Large intestine (tissue), 3 donors: ENCODE measurements around the gene CRTC1. TPM values are rescaled to one million over a fixed set of nuclear protein-coding genes. Genes with fewer than 3 reads are reported as not detected.
"Not testable (repeated sequence)": the region's sequence is repeated elsewhere in the genome, so short reads cannot be mapped to it uniquely, and the experiment has no call there.

Experiments used
- DNase-seq, 2 donors: peaks; one replicate each; pipeline versions ENCODE4 v3.0.0 to v3.0.0-alpha.2; 2013
- H3K27ac ChIP-seq: one replicate; pipeline ENCODE4 v1.5.1; 2013; ENCODE audit warnings: low read length
- H3K27me3 ChIP-seq: 2 replicates; pipeline ENCODE4 v1.6.1; 2013; ENCODE audit warnings: low read length; ENCODE audit not compliant: control insufficient read depth, insufficient read depth
- H3K36me3 ChIP-seq: 2 replicates; pipeline ENCODE4 v1.6.1; 2013; ENCODE audit warnings: low read length; ENCODE audit not compliant: control insufficient read depth, insufficient read depth
- H3K4me1 ChIP-seq: one replicate; pipeline ENCODE4 v1.6.1; 2013; ENCODE audit warnings: low read length; ENCODE audit not compliant: control insufficient read depth, insufficient read depth
- H3K4me3 ChIP-seq: one replicate; pipeline ENCODE4 v1.5.1; 2013; ENCODE audit warnings: low read length
- H3K9me3 ChIP-seq: one replicate; pipeline ENCODE4 v1.6.1; 2013; ENCODE audit warnings: mild to moderate bottlenecking, low read depth, low read length, moderate library complexity; ENCODE audit not compliant: control insufficient read depth
- WGBS: methylation state at CpG from one replicate; pipeline ENCODE4 v1.1.5; 2013; ENCODE audit warnings: low lambda C conversion rate; ENCODE audit not compliant: insufficient coverage; 5-methylcytosine and 5-hydroxymethylcytosine counted together
- polyA plus RNA-seq: library from polyadenylated mRNA; unstranded; fragments of 120-200 nt; gene quantifications from one replicate; pipeline ENCODE4 v1.2.1, GENCODE V29; 2013

CRTC1 gene
- polyA plus RNA-seq, 1 donor, result 21.5 TPM

GRCh38 chr19:18804139-18804601, 120.7 kb downstream of the CRTC1 start:
- WGBS, result no CpG with 5 or more reads among the region's 15 CpGs
- Histone ChIP-seq H3K27me3 (no peaks in the 10 kb centered on the region), H3K27ac (no peak overlapping the region), H3K36me3 (no peaks in the 10 kb centered on the region), H3K9me3 (no peaks in the 10 kb centered on the region), H3K4me3 (no peak overlapping the region), H3K4me1 (peaks cover 3% of the 10 kb centered on the region)
- no peak for DNase-seq

- Histone ChIP-seq H3K27me3 (no peaks in the 10 kb centered on the region), H3K27ac (no peak overlapping the region), H3K4me3 (no peak overlapping the region), H3K9me3 (no peaks in the 10 kb centered on the region), H3K36me3 (no peaks in the 10 kb centered on the region), H3K4me1 (no peaks in the 10 kb centered on the region)
- DNase-seq, result no peak
- WGBS, result no CpG with 5 or more reads among the region's 8 CpGs
These were observed 121.2 kb downstream of the CRTC1 start for GRCh38 chr19:18804643-18805042.

GRCh38 chr19:18807861-18808331, 124.4 kb downstream of the CRTC1 start:
- no peak overlapping the region for H3K4me3 ChIP-seq
- no peak for DNase-seq
- no peaks in the 10 kb centered on the region for H3K4me1 ChIP-seq
- H3K27me3 ChIP-seq, result no peaks in the 10 kb centered on the region
- no peak overlapping the region for H3K27ac ChIP-seq
- no peaks in the 10 kb centered on the region for H3K9me3 ChIP-seq
- no peaks in the 10 kb centered on the region for H3K36me3 ChIP-seq
- WGBS, result no CpG with 5 or more reads among the region's 19 CpGs

DNA sequence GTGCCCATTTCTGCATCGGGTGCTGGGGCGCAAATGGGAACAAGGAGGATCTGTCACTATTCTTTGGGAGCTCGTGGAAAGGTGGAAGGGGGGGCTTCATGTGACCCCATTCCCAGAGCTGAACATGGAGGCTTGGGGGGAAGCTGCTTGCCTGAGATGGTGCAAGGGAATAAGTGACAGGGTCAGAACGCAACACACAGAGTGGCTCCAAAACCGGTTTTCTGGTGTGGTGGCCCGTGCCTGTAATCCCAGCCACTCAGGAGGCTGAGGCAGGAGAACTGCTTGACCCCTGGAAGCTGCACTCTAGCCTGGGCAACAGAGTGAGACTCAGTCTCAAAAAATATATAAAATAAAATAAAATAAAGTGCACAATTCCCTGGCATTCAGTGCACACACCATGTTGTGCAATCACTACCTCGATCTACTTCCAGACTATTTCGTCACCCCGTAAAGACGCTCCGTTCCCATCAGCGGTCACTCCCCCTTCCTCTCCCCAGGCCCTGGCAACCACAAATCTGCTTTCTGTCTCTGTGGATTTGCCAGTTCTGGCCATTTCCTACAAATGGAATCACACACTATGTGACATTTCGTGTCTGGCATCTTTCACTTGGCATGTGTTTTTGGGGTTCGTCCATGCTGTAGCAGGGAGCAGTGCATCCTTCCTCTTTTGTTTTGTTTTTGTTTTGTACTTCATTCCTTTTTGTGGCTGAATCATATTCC, 125.8 kb downstream of the CRTC1 start:
- Histone ChIP-seq H3K27me3 (no peaks in the 10 kb centered on the region), H3K4me3 (no peak overlapping the region), H3K36me3 (no peaks in the 10 kb centered on the region), H3K27ac (no peak overlapping the region), H3K9me3 (no peaks in the 10 kb centered on the region), H3K4me1 (no peaks in the 10 kb centered on the region)
- DNase-seq, result no peak
- whole genome bisulfite sequencing, result no CpG with 5 or more reads among the region's 14 CpGs

DNA sequence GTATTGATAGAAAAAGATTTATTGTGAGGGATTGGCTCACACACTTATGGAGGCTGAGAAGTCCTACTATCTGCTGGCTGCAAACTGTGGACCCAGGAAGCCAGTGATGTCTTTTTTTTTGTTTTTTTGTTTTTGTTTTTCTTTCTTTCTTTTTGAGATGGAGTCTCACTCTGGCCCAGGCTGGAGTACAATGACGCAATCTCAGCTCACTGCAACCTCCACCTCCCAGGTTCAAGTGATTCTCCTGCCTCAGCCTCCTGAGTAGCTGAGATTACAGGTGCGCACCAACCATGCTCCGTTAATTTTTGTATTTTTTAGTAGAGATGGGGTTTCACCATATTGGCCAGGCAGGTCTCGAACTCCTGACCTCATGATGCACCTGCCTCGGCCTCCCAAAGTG, 128.2 kb downstream of the CRTC1 start:
- H3K4me3 ChIP-seq, H3K9me3 ChIP-seq, DNase-seq, H3K4me1 ChIP-seq, H3K27ac ChIP-seq, H3K36me3 ChIP-seq, H3K27me3 ChIP-seq: not testable (repeated sequence)
- no CpG with 5 or more reads among the region's 5 CpGs for WGBS

DNA sequence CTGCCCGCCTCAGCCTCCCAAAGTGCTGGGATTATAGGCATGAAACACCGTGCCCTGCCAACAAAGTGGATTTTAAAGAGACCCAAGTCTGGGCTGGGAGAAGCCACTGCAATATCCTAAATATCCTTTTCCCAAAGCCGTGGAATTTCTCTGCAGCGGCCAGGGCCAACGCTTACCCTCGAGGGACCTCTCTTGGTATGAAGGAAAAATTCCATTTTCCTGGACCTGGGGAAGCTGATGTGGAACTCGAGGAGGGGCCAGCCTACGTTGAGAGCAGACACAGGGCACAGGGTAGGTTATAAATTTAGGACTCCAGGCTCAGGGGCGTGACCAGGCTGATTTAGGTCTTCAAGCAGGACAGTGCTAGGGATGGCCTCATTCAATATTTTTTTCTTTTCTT, 130.6 kb downstream of the CRTC1 start:
- DNase-seq, result no peak
- WGBS, result no CpG with 5 or more reads among the region's 9 CpGs
- Histone ChIP-seq H3K36me3 (no peaks in the 10 kb centered on the region), H3K9me3 (no peaks in the 10 kb centered on the region), H3K27ac (no peak overlapping the region), H3K4me3 (no peak overlapping the region), H3K27me3 (no peaks in the 10 kb centered on the region), H3K4me1 (no peaks in the 10 kb centered on the region)

GRCh38 chr19:18815673-18816072, 132.2 kb downstream of the CRTC1 start:
- Histone ChIP-seq H3K4me3 (no peak overlapping the region), H3K36me3 (no peaks in the 10 kb centered on the region), H3K27ac (no peak overlapping the region), H3K27me3 (no peaks in the 10 kb centered on the region), H3K9me3 (no peaks in the 10 kb centered on the region), H3K4me1 (no peaks in the 10 kb centered on the region)
- DNase-seq, result no peak
- 100% methylated on average over 1 of the region's 5 CpGs for WGBS

- not testable (repeated sequence) for H3K9me3 ChIP-seq, H3K4me3 ChIP-seq, H3K4me1 ChIP-seq, H3K27me3 ChIP-seq, DNase-seq, H3K27ac ChIP-seq, H3K36me3 ChIP-seq
- no CpG with 5 or more reads among the region's 4 CpGs for WGBS
These were observed 133.2 kb downstream of the CRTC1 start for GRCh38 chr19:18816645-18817044.

- WGBS, result no CpG with 5 or more reads among the region's 9 CpGs
- no peak for DNase-seq
These were observed 134.1 kb downstream of the CRTC1 start for GRCh38 chr19:18817574-18817973.

GRCh38 chr19:18828786-18829185, 145.3 kb downstream of the CRTC1 start:
- H3K27me3 ChIP-seq, result peaks cover 2% of the 10 kb centered on the region
- DNase-seq, result no peak
- H3K36me3 ChIP-seq, result no peaks in the 10 kb centered on the region
- no peak overlapping the region for H3K4me3 ChIP-seq
- no CpG with 5 or more reads among the region's 6 CpGs for WGBS
- no peak overlapping the region for H3K27ac ChIP-seq
- H3K4me1 ChIP-seq, result peaks cover 6% of the 10 kb centered on the region
- H3K9me3 ChIP-seq, result peaks cover 7% of the 10 kb centered on the region

More at GRCh38 chr19:18817574-18817973, 134.1 kb downstream of the CRTC1 start:
- no peaks in the 10 kb centered on the region for H3K27me3 ChIP-seq
- H3K9me3 ChIP-seq, result no peaks in the 10 kb centered on the region
- no peak overlapping the region for H3K27ac ChIP-seq
- no peaks in the 10 kb centered on the region for H3K4me1 ChIP-seq
- no peaks in the 10 kb centered on the region for H3K36me3 ChIP-seq
- no peak overlapping the region for H3K4me3 ChIP-seq

DNA sequence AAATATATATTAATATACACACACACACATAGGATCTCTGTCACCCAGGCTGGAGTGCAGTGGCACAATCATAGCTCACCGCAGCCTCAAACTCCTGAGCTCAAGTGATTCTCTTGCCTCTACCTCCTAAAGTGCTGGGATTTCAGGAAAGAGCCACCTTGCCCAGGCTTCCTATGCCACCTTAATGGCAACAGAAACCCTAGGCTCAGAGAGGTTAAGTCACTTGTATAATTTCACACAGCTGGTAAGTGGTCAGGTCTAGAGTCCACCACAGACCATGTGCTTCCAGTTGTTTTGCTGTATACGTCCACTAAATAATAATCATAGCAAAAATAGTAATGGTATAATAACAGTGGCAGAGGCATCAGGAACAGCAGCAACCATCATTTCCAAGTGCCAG, 147.0 kb downstream of the CRTC1 start:
- WGBS, result no CpG with 5 or more reads among the region's 2 CpGs
- peaks cover 7% of the 10 kb centered on the region for H3K36me3 ChIP-seq
- H3K4me1 ChIP-seq, result peaks cover 16% of the 10 kb centered on the region
- H3K27ac ChIP-seq, result no peak overlapping the region
- peaks cover 7% of the 10 kb centered on the region for H3K9me3 ChIP-seq
- H3K27me3 ChIP-seq, result peaks cover 2% of the 10 kb centered on the region
- DNase-seq, result no peak
- no peak overlapping the region for H3K4me3 ChIP-seq
